ENCODE results near the gene PTPN2. TPM values are rescaled to one million over a fixed set of nuclear protein-coding genes. Genes with fewer than 3 reads are reported as not detected.

PTPN2 gene
- total RNA-seq, 2 donors from 2014 or later, result 47.3 to 48.5 TPM

GRCh38 chr18:12930376-12930775 is 46.3 kb upstream of the PTPN2 start:
- 92 to 100% methylated on average over 1 to 3 of the region's 3 CpGs for WGBS, 2 experiments (ENCODE audit: insufficient coverage in 1 of 2, insufficient read length in 1 of 2)
- H3K27ac Mint-ChIP-seq, result no peak overlapping the region
- no peaks in the 10 kb centered on the region for H3K27me3 ChIP-seq (ENCODE audit: control insufficient read depth, insufficient read depth, low read length, poor library complexity, severe bottlenecking)
- no peak overlapping the region for H3K9ac ChIP-seq (ENCODE audit: extremely low read depth, low read length, poor library complexity, severe bottlenecking)
- no peak overlapping the region for H3K4me3 Mint-ChIP-seq
- DNase-seq, result peak; percentile 4
- no peak overlapping the region for H3K4me3 ChIP-seq (ENCODE audit: low read length)
- H3K27me3 Mint-ChIP-seq (ENCODE audit: insufficient read depth), result no peaks in the 10 kb centered on the region
- TF ChIP-seq CTCF (conservative IDR thresholded peaks at IDR 0.05), result no peak
- H3K27ac ChIP-seq (ENCODE audit: low read depth, low read length), result no peak overlapping the region
- no peaks in the 10 kb centered on the region for H3K36me3 ChIP-seq (ENCODE audit: control insufficient read depth, insufficient read depth, low read length)
- H3K36me3 Mint-ChIP-seq (ENCODE audit: low read depth), result no peaks in the 10 kb centered on the region
- no peaks in the 10 kb centered on the region for H3K9me3 Mint-ChIP-seq
- peaks cover 8% of the 10 kb centered on the region for H3K4me1 Mint-ChIP-seq
- no peaks in the 10 kb centered on the region for H3K9me3 ChIP-seq (ENCODE audit: control insufficient read depth, low read length)
- no peaks in the 10 kb centered on the region for H3K4me1 ChIP-seq (ENCODE audit: control insufficient read depth, insufficient read depth, low read length)

- Mint-ChIP-seq H3K4me1 (peaks cover 5% of the 10 kb centered on the region), H3K27ac (no peak overlapping the region), H3K4me3 (no peak overlapping the region), H3K9me3 (no peaks in the 10 kb centered on the region), H3K27me3 (ENCODE audit: insufficient read depth) (no peaks in the 10 kb centered on the region), H3K36me3 (ENCODE audit: low read depth) (no peaks in the 10 kb centered on the region)
- H3K4me1 ChIP-seq (ENCODE audit: control insufficient read depth, insufficient read depth, low read length), result no peaks in the 10 kb centered on the region
- no peak overlapping the region for H3K27ac ChIP-seq (ENCODE audit: low read depth, low read length)
- no peak overlapping the region for H3K4me3 ChIP-seq (ENCODE audit: low read length)
- H3K9ac ChIP-seq (ENCODE audit: extremely low read depth, low read length, poor library complexity, severe bottlenecking), result no peak overlapping the region
- TF ChIP-seq CTCF (conservative IDR thresholded peaks at IDR 0.05), result no peak
- H3K9me3 ChIP-seq (ENCODE audit: control insufficient read depth, low read length), result no peaks in the 10 kb centered on the region
- 82 to 100% methylated on average over 3 to 5 of the region's 5 CpGs for WGBS, 2 experiments (ENCODE audit: insufficient coverage in 1 of 2, insufficient read length in 1 of 2)
- H3K36me3 ChIP-seq (ENCODE audit: control insufficient read depth, insufficient read depth, low read length), result no peaks in the 10 kb centered on the region
- peak; percentile 13 for DNase-seq
- H3K27me3 ChIP-seq (ENCODE audit: control insufficient read depth, insufficient read depth, low read length, poor library complexity, severe bottlenecking), result no peaks in the 10 kb centered on the region
These were observed 45.5 kb upstream of the PTPN2 start for GRCh38 chr18:12929477-12930083.

GRCh38 chr18:12928641-12929040 is 44.6 kb upstream of the PTPN2 start:
- no peak for DNase-seq
- Histone ChIP-seq H3K4me1 (ENCODE audit: control insufficient read depth, insufficient read depth, low read length) (no peaks in the 10 kb centered on the region), H3K9me3 (ENCODE audit: control insufficient read depth, low read length) (no peaks in the 10 kb centered on the region), H3K27ac (ENCODE audit: low read depth, low read length) (no peak overlapping the region), H3K27me3 (ENCODE audit: control insufficient read depth, insufficient read depth, low read length, poor library complexity, severe bottlenecking) (no peaks in the 10 kb centered on the region), H3K36me3 (ENCODE audit: control insufficient read depth, insufficient read depth, low read length) (no peaks in the 10 kb centered on the region), H3K9ac (ENCODE audit: extremely low read depth, low read length, poor library complexity, severe bottlenecking) (no peak overlapping the region), H3K4me3 (ENCODE audit: low read length) (no peak overlapping the region)
- WGBS, 2 experiments (ENCODE audit: insufficient coverage in 1 of 2, insufficient read length in 1 of 2), result 88 to 100% methylated on average over 2 to 5 of the region's 5 CpGs
- Mint-ChIP-seq H3K27me3 (ENCODE audit: insufficient read depth) (no peaks in the 10 kb centered on the region), H3K4me3 (no peak overlapping the region), H3K27ac (no peak overlapping the region), H3K36me3 (ENCODE audit: low read depth) (no peaks in the 10 kb centered on the region), H3K4me1 (peaks cover 4% of the 10 kb centered on the region), H3K9me3 (no peaks in the 10 kb centered on the region)
- no peak for TF ChIP-seq CTCF (conservative IDR thresholded peaks at IDR 0.05)
